ENCODE data around the gene CCDC85B.

The CCDC85B gene

GRCh38 chr11:65906602-65907001 is 16.1 kb downstream of the CCDC85B start:
- Histone ChIP-seq H4K8ac (ENCODE audit: low read depth, low read length) (no peak overlapping the region), H3K18ac (ENCODE audit: low read length) (no peak overlapping the region), H2BK5ac (ENCODE audit: low read length) (no peak overlapping the region), H3K27me3 (ENCODE audit: insufficient read depth, low read length, poor library complexity) (no peaks in the 10 kb centered on the region), H3K27ac (ENCODE audit: low read depth, low read length) (no peak overlapping the region), H2BK120ac (ENCODE audit: low read depth, low read length) (no peak overlapping the region), H3K4me3 (ENCODE audit: low read length) (no peak overlapping the region), H3K23ac (ENCODE audit: low read length) (no peak overlapping the region), H3K79me2 (ENCODE audit: control insufficient read depth, insufficient read depth, low read length) (no peaks in the 10 kb centered on the region), H3K4ac (ENCODE audit: low read depth, low read length) (no peak overlapping the region), H3K9ac (ENCODE audit: low read length) (no peak overlapping the region), H3K4me1 (ENCODE audit: control insufficient read depth, low read depth, low read length) (peaks cover 1% of the 10 kb centered on the region), H3K79me1 (ENCODE audit: low read length) (no peaks in the 10 kb centered on the region), H3K56ac (ENCODE audit: low read length) (no peak overlapping the region), H3K36me3 (ENCODE audit: control insufficient read depth, insufficient read depth, low read length) (no peaks in the 10 kb centered on the region), H2BK15ac (replicated peaks; ENCODE audit: low read depth) (no peak overlapping the region), H4K5ac (ENCODE audit: low read length) (no peak overlapping the region), H2AK5ac (ENCODE audit: low read length) (no peak overlapping the region), H3K4me2 (ENCODE audit: low read length) (no peak overlapping the region)
- no CpG with 5 or more reads among the region's 5 CpGs for WGBS (ENCODE audit: extremely low coverage, insufficient coverage, low lambda C conversion rate)
- no peak for DNase-seq

- no CpG with 5 or more reads among the region's 6 CpGs for WGBS (ENCODE audit: extremely low coverage, insufficient coverage, low lambda C conversion rate)
- H3K56ac ChIP-seq (ENCODE audit: low read length) = no peak overlapping the region
These were observed 17.4 kb downstream of the CCDC85B start for GRCh38 chr11:65907878-65908277.

GRCh38 chr11:65911682-65912568 is 21.5 kb downstream of the CCDC85B start:
- Histone ChIP-seq H2BK15ac (replicated peaks; ENCODE audit: low read depth) (no peak overlapping the region), H3K18ac (ENCODE audit: low read length) (no peak overlapping the region), H3K4me3 (ENCODE audit: low read length) (no peak overlapping the region), H2BK120ac (ENCODE audit: low read depth, low read length) (no peak overlapping the region), H3K27me3 (ENCODE audit: insufficient read depth, low read length, poor library complexity) (no peaks in the 10 kb centered on the region), H3K4me2 (ENCODE audit: low read length) (no peak overlapping the region), H3K36me3 (ENCODE audit: control insufficient read depth, insufficient read depth, low read length) (no peaks in the 10 kb centered on the region), H4K5ac (ENCODE audit: low read length) (no peak overlapping the region), H3K56ac (ENCODE audit: low read length) (peak overlapping the region; percentile 85), H3K79me2 (ENCODE audit: control insufficient read depth, insufficient read depth, low read length) (no peaks in the 10 kb centered on the region), H3K4me1 (ENCODE audit: control insufficient read depth, low read depth, low read length) (peaks cover 2% of the 10 kb centered on the region), H2BK5ac (ENCODE audit: low read length) (no peak overlapping the region), H3K4ac (ENCODE audit: low read depth, low read length) (no peak overlapping the region), H4K8ac (ENCODE audit: low read depth, low read length) (no peak overlapping the region), H3K23ac (ENCODE audit: low read length) (no peak overlapping the region), H2AK5ac (ENCODE audit: low read length) (no peak overlapping the region), H3K79me1 (ENCODE audit: low read length) (no peaks in the 10 kb centered on the region), H3K27ac (ENCODE audit: low read depth, low read length) (no peak overlapping the region), H3K9ac (ENCODE audit: low read length) (peak overlapping the region; percentile 45)
- WGBS (ENCODE audit: extremely low coverage, insufficient coverage, low lambda C conversion rate) = no CpG with 5 or more reads among the region's 14 CpGs
- peak; percentile 87 for DNase-seq

More at GRCh38 chr11:65907878-65908277, 17.4 kb downstream of the CCDC85B start:
- Histone ChIP-seq H4K5ac (ENCODE audit: low read length) (no peak overlapping the region), H3K27ac (ENCODE audit: low read depth, low read length) (no peak overlapping the region), H3K4ac (ENCODE audit: low read depth, low read length) (no peak overlapping the region), H3K23ac (ENCODE audit: low read length) (no peak overlapping the region), H3K4me2 (ENCODE audit: low read length) (no peak overlapping the region), H2BK5ac (ENCODE audit: low read length) (no peak overlapping the region), H3K9ac (ENCODE audit: low read length) (no peak overlapping the region), H3K79me2 (ENCODE audit: control insufficient read depth, insufficient read depth, low read length) (no peaks in the 10 kb centered on the region), H3K36me3 (ENCODE audit: control insufficient read depth, insufficient read depth, low read length) (no peaks in the 10 kb centered on the region), H3K27me3 (ENCODE audit: insufficient read depth, low read length, poor library complexity) (no peaks in the 10 kb centered on the region), H3K4me3 (ENCODE audit: low read length) (no peak overlapping the region), H2BK15ac (replicated peaks; ENCODE audit: low read depth) (no peak overlapping the region), H3K79me1 (ENCODE audit: low read length) (no peaks in the 10 kb centered on the region), H3K18ac (ENCODE audit: low read length) (no peak overlapping the region), H3K4me1 (ENCODE audit: control insufficient read depth, low read depth, low read length) (peaks cover 2% of the 10 kb centered on the region), H2BK120ac (ENCODE audit: low read depth, low read length) (no peak overlapping the region), H2AK5ac (ENCODE audit: low read length) (no peak overlapping the region), H4K8ac (ENCODE audit: low read depth, low read length) (no peak overlapping the region)
- no peak for DNase-seq

GRCh38 chr11:65912845-65913244 is 22.4 kb downstream of the CCDC85B start:
- Histone ChIP-seq H3K4ac (ENCODE audit: low read depth, low read length) (no peak overlapping the region), H2BK15ac (replicated peaks; ENCODE audit: low read depth) (no peak overlapping the region), H3K79me2 (ENCODE audit: control insufficient read depth, insufficient read depth, low read length) (peaks cover 3% of the 10 kb centered on the region), H3K18ac (ENCODE audit: low read length) (no peak overlapping the region), H3K27me3 (ENCODE audit: insufficient read depth, low read length, poor library complexity) (no peaks in the 10 kb centered on the region), H3K9ac (ENCODE audit: low read length) (no peak overlapping the region), H2AK5ac (ENCODE audit: low read length) (no peak overlapping the region), H4K5ac (ENCODE audit: low read length) (no peak overlapping the region), H3K27ac (ENCODE audit: low read depth, low read length) (no peak overlapping the region), H3K4me2 (ENCODE audit: low read length) (no peak overlapping the region), H3K4me3 (ENCODE audit: low read length) (no peak overlapping the region), H2BK120ac (ENCODE audit: low read depth, low read length) (no peak overlapping the region), H3K4me1 (ENCODE audit: control insufficient read depth, low read depth, low read length) (peaks cover 2% of the 10 kb centered on the region), H3K36me3 (ENCODE audit: control insufficient read depth, insufficient read depth, low read length) (no peaks in the 10 kb centered on the region), H3K79me1 (ENCODE audit: low read length) (peaks cover 7% of the 10 kb centered on the region), H3K23ac (ENCODE audit: low read length) (no peak overlapping the region), H2BK5ac (ENCODE audit: low read length) (no peak overlapping the region), H4K8ac (ENCODE audit: low read depth, low read length) (no peak overlapping the region), H3K56ac (ENCODE audit: low read length) (no peak overlapping the region)
- no peak for DNase-seq
- no CpG with 5 or more reads among the region's 4 CpGs for WGBS (ENCODE audit: extremely low coverage, insufficient coverage, low lambda C conversion rate)

- no peak overlapping the region for H3K4me3 ChIP-seq (ENCODE audit: low read length)
- no peak overlapping the region for H3K23ac ChIP-seq (ENCODE audit: low read length)
- WGBS (ENCODE audit: extremely low coverage, insufficient coverage, low lambda C conversion rate) = no CpG with 5 or more reads among the region's 10 CpGs
- no peak overlapping the region for H3K18ac ChIP-seq (ENCODE audit: low read length)
- peak overlapping the region; percentile 71 for H3K56ac ChIP-seq (ENCODE audit: low read length)
- peaks cover 8% of the 10 kb centered on the region for H3K79me2 ChIP-seq (ENCODE audit: control insufficient read depth, insufficient read depth, low read length)
- no peak overlapping the region for H4K5ac ChIP-seq (ENCODE audit: low read length)
- no peak overlapping the region for H3K4ac ChIP-seq (ENCODE audit: low read depth, low read length)
- H3K79me1 ChIP-seq (ENCODE audit: low read length) = peaks cover 16% of the 10 kb centered on the region
- no peak overlapping the region for H4K8ac ChIP-seq (ENCODE audit: low read depth, low read length)
- no peak overlapping the region for H3K9ac ChIP-seq (ENCODE audit: low read length)
- H3K4me1 ChIP-seq (ENCODE audit: control insufficient read depth, low read depth, low read length) = peaks cover 5% of the 10 kb centered on the region
- H3K27me3 ChIP-seq (ENCODE audit: insufficient read depth, low read length, poor library complexity) = no peaks in the 10 kb centered on the region
- no peak overlapping the region for H2BK5ac ChIP-seq (ENCODE audit: low read length)
- no peak overlapping the region for H2BK120ac ChIP-seq (ENCODE audit: low read depth, low read length)
- H2BK15ac ChIP-seq (replicated peaks; ENCODE audit: low read depth) = no peak overlapping the region
- H3K36me3 ChIP-seq (ENCODE audit: control insufficient read depth, insufficient read depth, low read length) = no peaks in the 10 kb centered on the region
- DNase-seq = no peak
- H3K27ac ChIP-seq (ENCODE audit: low read depth, low read length) = peak overlapping the region; percentile 21
- peak overlapping the region; percentile 6 for H2AK5ac ChIP-seq (ENCODE audit: low read length)
- H3K4me2 ChIP-seq (ENCODE audit: low read length) = no peak overlapping the region
These were observed 24.8 kb downstream of the CCDC85B start for GRCh38 chr11:65915101-65915820.

Data from mesendoderm (in vitro differentiated cells).